DOHH2 (cell line): Measurements from ENCODE around the gene SHCBP1L.

Experiments used
- EZH2phosphoT487 ChIP-seq: fragments of 200-600 bp; sonication (generic); IDR thresholded peaks from 2 replicates; pipeline ENCODE4 v1.6.1; 2017; ENCODE audit warnings: borderline replicate concordance, mild to moderate bottlenecking, antibody characterized with exemption, low read length, moderate library complexity, mixed read lengths
- TF ChIP-seq, protein P1 (sequence below): fragments of 200-600 bp; sonication (generic); IDR thresholded peaks from one replicate; pipeline ENCODE4 v1.5.1; 2014; ENCODE audit warnings: antibody characterized with exemption, mild to moderate bottlenecking, low read depth, low read length; ENCODE audit not compliant: poor library complexity, severe bottlenecking

DNA sequence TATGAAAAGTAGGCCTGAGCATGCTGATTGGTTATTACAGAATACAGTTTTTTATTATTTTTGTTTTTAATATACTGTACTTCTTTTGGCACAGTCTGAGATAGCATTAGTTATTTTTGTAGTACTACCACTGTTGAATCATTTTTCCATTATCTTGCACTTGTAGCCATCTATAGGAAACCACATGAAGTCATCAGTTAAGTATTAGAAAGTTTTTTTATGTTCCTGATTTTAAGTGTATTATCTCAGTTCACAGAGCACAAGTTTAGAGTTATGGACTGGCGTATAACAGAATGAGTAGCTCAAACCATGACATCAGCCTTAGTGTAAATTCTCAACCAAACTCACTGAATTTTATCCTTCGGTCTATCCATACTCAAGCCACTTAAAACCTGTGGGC lies 91.0 kb downstream of the SHCBP1L start:
- TF ChIP-seq, protein P1, sequence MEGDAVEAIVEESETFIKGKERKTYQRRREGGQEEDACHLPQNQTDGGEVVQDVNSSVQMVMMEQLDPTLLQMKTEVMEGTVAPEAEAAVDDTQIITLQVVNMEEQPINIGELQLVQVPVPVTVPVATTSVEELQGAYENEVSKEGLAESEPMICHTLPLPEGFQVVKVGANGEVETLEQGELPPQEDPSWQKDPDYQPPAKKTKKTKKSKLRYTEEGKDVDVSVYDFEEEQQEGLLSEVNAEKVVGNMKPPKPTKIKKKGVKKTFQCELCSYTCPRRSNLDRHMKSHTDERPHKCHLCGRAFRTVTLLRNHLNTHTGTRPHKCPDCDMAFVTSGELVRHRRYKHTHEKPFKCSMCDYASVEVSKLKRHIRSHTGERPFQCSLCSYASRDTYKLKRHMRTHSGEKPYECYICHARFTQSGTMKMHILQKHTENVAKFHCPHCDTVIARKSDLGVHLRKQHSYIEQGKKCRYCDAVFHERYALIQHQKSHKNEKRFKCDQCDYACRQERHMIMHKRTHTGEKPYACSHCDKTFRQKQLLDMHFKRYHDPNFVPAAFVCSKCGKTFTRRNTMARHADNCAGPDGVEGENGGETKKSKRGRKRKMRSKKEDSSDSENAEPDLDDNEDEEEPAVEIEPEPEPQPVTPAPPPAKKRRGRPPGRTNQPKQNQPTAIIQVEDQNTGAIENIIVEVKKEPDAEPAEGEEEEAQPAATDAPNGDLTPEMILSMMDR = no peak
- TF ChIP-seq EZH2phosphoT487 = no peak
